MM.1S (cell line): ENCODE measurements around the gene VWA1.

Experiments
- EZH2 ChIP-seq: fragments of 300-600 bp; sonication (generic); optimal IDR thresholded peaks from 2 replicates; pipeline ENCODE3; 2017; ENCODE audit warnings: low read depth, mild to moderate bottlenecking, antibody characterized with exemption, low read length, mixed read lengths
- TF ChIP-seq, protein P1 (sequence below): fragments of 300-600 bp; sonication (generic); IDR thresholded peaks from 2 replicates; pipeline ENCODE4 v1.5.1; 2016; ENCODE audit warnings: antibody characterized with exemption, low read length, mixed read lengths

GRCh38 chr1:1400576-1401456, 34.7 kb upstream of the VWA1 start:
- TF ChIP-seq, protein P1, sequence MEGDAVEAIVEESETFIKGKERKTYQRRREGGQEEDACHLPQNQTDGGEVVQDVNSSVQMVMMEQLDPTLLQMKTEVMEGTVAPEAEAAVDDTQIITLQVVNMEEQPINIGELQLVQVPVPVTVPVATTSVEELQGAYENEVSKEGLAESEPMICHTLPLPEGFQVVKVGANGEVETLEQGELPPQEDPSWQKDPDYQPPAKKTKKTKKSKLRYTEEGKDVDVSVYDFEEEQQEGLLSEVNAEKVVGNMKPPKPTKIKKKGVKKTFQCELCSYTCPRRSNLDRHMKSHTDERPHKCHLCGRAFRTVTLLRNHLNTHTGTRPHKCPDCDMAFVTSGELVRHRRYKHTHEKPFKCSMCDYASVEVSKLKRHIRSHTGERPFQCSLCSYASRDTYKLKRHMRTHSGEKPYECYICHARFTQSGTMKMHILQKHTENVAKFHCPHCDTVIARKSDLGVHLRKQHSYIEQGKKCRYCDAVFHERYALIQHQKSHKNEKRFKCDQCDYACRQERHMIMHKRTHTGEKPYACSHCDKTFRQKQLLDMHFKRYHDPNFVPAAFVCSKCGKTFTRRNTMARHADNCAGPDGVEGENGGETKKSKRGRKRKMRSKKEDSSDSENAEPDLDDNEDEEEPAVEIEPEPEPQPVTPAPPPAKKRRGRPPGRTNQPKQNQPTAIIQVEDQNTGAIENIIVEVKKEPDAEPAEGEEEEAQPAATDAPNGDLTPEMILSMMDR: no peak
- no peak for TF ChIP-seq EZH2
